Neural progenitor cell (in vitro differentiated cells): Measurements from ENCODE around the gene SMCHD1. TPM values are rescaled to one million over a fixed set of nuclear protein-coding genes. Genes with fewer than 3 reads are reported as not detected.
A peak's percentile ranks its signal among the peaks of the same experiment; 100 is the strongest.

Source experiments
- DNase-seq: peaks from one replicate; pipeline ENCODE4 v3.0.0-alpha.2; 2016; ENCODE audit warnings: low spot score
- H2AFZ ChIP-seq: fragments of 200-600 bp; sonication (generic); replicated peaks from 2 replicates; pipeline ENCODE4 v1.6.1; 2016; ENCODE audit warnings: antibody characterized with exemption
- H3F3A ChIP-seq: fragments of 200-600 bp; sonication (generic); 2 replicates; pipeline ENCODE4 v1.6.1; 2016; ENCODE audit warnings: antibody characterized with exemption, low read depth
- H3K27ac ChIP-seq: fragments of 200-600 bp; sonication (generic); 2 replicates; pipeline ENCODE4 v1.5.1; 2016; ENCODE audit warnings: mild to moderate bottlenecking
- H3K27me3 ChIP-seq: fragments of 200-600 bp; sonication (generic); 2 replicates; pipeline ENCODE4 v1.6.1; 2016; ENCODE audit warnings: mild to moderate bottlenecking, moderate library complexity
- H3K36me3 ChIP-seq: fragments of 200-600 bp; sonication (generic); 2 replicates; pipeline ENCODE4 v1.5.1; 2016
- H3K4me1 ChIP-seq: fragments of 200-600 bp; sonication (generic); 2 replicates; pipeline ENCODE4 v1.6.1; 2016; ENCODE audit warnings: mixed run types
- H3K4me2 ChIP-seq: fragments of 200-600 bp; sonication (generic); 2 replicates; pipeline ENCODE4 v1.6.1; 2016
- H3K4me3 ChIP-seq: fragments of 200-600 bp; sonication (generic); 2 replicates; pipeline ENCODE4 v1.5.1; 2016
- H3K79me2 ChIP-seq: fragments of 200-600 bp; sonication (generic); 2 replicates; pipeline ENCODE4 v1.6.1; 2016; ENCODE audit warnings: low read depth
- H3K9ac ChIP-seq: fragments of 200-600 bp; sonication (generic); 2 replicates; pipeline ENCODE4 v1.6.1; 2016
- H3K9me3 ChIP-seq: fragments of 200-600 bp; sonication (generic); 2 replicates; pipeline ENCODE4 v1.5.1; 2016; ENCODE audit warnings: low read depth
- H4K20me1 ChIP-seq: fragments of 200-600 bp; sonication (generic); 2 replicates; pipeline ENCODE4 v1.6.1; 2016; ENCODE audit warnings: low read depth
- H3K27ac Mint-ChIP-seq: 3 replicates; pipeline ENCODE4 v1.8.0; 2021; ENCODE audit warnings: mixed read lengths
- H3K27me3 Mint-ChIP-seq: 2 replicates; pipeline ENCODE4 v1.8.0; 2022; ENCODE audit warnings: low read depth, mild to moderate bottlenecking, inconsistent platforms, moderate library complexity, mixed read lengths; ENCODE audit not compliant: insufficient read depth
- H3K36me3 Mint-ChIP-seq: 3 replicates; pipeline ENCODE4 v1.8.0; 2021; ENCODE audit warnings: mixed read lengths
- H3K4me1 Mint-ChIP-seq: 3 replicates; pipeline ENCODE4 v1.8.0; 2021; ENCODE audit warnings: mixed read lengths
- H3K4me3 Mint-ChIP-seq: 3 replicates; pipeline ENCODE4 v1.8.0; 2021; ENCODE audit warnings: mild to moderate bottlenecking, moderate library complexity, mixed read lengths
- H3K9me3 Mint-ChIP-seq: 3 replicates; pipeline ENCODE4 v1.8.0; 2020; ENCODE audit warnings: mixed read lengths
- EZH2 ChIP-seq: fragments of 200-600 bp; sonication (generic); IDR thresholded peaks from 2 replicates; pipeline ENCODE4 v1.6.1; 2017; ENCODE audit warnings: antibody characterized with exemption, mild to moderate bottlenecking, moderate library complexity
- EZH2phosphoT487 ChIP-seq: fragments of 200-600 bp; sonication (generic); IDR thresholded peaks from 2 replicates; pipeline ENCODE4 v1.6.1; 2017; ENCODE audit warnings: antibody characterized with exemption
- total RNA-seq: library from RNA; depleted of rRNA; stranded (reverse); fragments of >200 nt; gene quantifications from 2 replicates; pipeline ENCODE4 v1.2.3, GENCODE V29; 2015; ENCODE audit warnings: low replicate concordance
- TF ChIP-seq, protein P1 (sequence below): fragments of 200-600 bp; sonication (generic); IDR thresholded peaks from 2 replicates; pipeline ENCODE4 v1.5.1; 2017; ENCODE audit warnings: antibody characterized with exemption, mild to moderate bottlenecking

Gene SMCHD1
- total RNA-seq, 1 donor from 2014 or later, result 127 TPM

DNA sequence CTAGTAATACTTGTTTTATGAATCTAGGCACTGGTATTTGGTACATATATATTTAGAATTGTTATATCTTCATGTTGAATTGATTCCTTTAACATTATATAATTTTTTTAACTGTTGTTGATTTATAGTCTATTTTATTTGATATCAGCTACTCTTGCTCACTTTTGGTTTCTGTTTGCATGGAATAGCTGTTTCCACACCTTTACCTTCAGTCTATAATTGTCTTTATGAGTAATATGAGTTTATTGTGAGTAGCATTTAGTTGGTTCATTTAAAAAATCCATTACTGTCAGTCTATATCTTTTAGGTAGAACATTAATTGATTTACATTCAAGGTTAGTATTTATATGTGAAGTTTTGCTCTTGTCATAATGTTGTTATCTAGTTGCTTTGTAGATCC is 58.6 kb downstream of the SMCHD1 start:
- Mint-ChIP-seq H3K4me3 (no peak overlapping the region), H3K27me3 (no peaks in the 10 kb centered on the region), H3K9me3 (peaks cover 2% of the 10 kb centered on the region), H3K27ac (no peak overlapping the region), H3K4me1 (peaks cover 9% of the 10 kb centered on the region), H3K36me3 (peaks cover 61% of the 10 kb centered on the region)
- peaks cover 10% of the 10 kb centered on the region for H4K20me1 ChIP-seq
- H3K79me2 ChIP-seq, result peaks cover 29% of the 10 kb centered on the region
- TF ChIP-seq EZH2phosphoT487 (no peak), EZH2 (no peak)
- TF ChIP-seq, protein P1, sequence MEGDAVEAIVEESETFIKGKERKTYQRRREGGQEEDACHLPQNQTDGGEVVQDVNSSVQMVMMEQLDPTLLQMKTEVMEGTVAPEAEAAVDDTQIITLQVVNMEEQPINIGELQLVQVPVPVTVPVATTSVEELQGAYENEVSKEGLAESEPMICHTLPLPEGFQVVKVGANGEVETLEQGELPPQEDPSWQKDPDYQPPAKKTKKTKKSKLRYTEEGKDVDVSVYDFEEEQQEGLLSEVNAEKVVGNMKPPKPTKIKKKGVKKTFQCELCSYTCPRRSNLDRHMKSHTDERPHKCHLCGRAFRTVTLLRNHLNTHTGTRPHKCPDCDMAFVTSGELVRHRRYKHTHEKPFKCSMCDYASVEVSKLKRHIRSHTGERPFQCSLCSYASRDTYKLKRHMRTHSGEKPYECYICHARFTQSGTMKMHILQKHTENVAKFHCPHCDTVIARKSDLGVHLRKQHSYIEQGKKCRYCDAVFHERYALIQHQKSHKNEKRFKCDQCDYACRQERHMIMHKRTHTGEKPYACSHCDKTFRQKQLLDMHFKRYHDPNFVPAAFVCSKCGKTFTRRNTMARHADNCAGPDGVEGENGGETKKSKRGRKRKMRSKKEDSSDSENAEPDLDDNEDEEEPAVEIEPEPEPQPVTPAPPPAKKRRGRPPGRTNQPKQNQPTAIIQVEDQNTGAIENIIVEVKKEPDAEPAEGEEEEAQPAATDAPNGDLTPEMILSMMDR, result no peak
- H3K36me3 ChIP-seq, result peaks cover 36% of the 10 kb centered on the region
- no peak overlapping the region for H3K27ac ChIP-seq
- H3F3A ChIP-seq, result no peaks in the 10 kb centered on the region
- no peak overlapping the region for H3K9ac ChIP-seq
- H3K4me2 ChIP-seq, result no peak overlapping the region
- peaks cover 11% of the 10 kb centered on the region for H3K4me1 ChIP-seq
- no peaks in the 10 kb centered on the region for H3K27me3 ChIP-seq
- no peak overlapping the region for H2AFZ ChIP-seq
- H3K4me3 ChIP-seq, result no peak overlapping the region
- H3K9me3 ChIP-seq, result no peaks in the 10 kb centered on the region
- no peak for DNase-seq

DNA sequence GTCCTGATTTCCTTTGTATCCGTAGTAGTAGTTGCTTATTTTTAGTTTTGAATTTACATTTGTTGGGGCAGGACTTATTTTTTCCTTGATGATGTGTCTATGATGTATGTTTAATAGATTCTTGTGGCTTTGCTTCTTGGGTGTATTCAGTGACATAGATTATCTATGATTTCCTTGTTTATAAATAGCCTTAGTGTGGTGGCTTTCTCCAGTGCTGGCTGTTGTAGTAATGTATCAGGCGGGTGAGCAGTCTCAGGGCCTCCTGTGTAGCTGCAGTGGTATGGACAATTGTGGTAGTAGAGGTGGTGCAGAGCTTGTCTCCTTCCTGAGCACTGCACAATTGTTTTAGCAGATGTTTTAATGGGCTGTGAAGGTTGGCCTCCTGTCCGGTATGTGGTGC is 60.5 kb downstream of the SMCHD1 start:
- Histone ChIP-seq H3K27me3 (no peaks in the 10 kb centered on the region), H4K20me1 (peaks cover 10% of the 10 kb centered on the region), H3K79me2 (peaks cover 29% of the 10 kb centered on the region), H3F3A (no peaks in the 10 kb centered on the region), H3K9ac (no peak overlapping the region), H2AFZ (no peak overlapping the region), H3K27ac (no peak overlapping the region), H3K4me2 (no peak overlapping the region), H3K9me3 (no peaks in the 10 kb centered on the region), H3K36me3 (peaks cover 36% of the 10 kb centered on the region), H3K4me1 (peaks cover 11% of the 10 kb centered on the region), H3K4me3 (no peak overlapping the region)
- no peaks in the 10 kb centered on the region for H3K27me3 Mint-ChIP-seq
- peaks cover 58% of the 10 kb centered on the region for H3K36me3 Mint-ChIP-seq
- no peak overlapping the region for H3K27ac Mint-ChIP-seq
- H3K4me1 Mint-ChIP-seq, result peaks cover 9% of the 10 kb centered on the region
- DNase-seq, result no peak
- peaks cover 2% of the 10 kb centered on the region for H3K9me3 Mint-ChIP-seq
- TF ChIP-seq EZH2phosphoT487, result no peak
- TF ChIP-seq, protein P1, result no peak
- TF ChIP-seq EZH2, result no peak
- no peak overlapping the region for H3K4me3 Mint-ChIP-seq

DNA sequence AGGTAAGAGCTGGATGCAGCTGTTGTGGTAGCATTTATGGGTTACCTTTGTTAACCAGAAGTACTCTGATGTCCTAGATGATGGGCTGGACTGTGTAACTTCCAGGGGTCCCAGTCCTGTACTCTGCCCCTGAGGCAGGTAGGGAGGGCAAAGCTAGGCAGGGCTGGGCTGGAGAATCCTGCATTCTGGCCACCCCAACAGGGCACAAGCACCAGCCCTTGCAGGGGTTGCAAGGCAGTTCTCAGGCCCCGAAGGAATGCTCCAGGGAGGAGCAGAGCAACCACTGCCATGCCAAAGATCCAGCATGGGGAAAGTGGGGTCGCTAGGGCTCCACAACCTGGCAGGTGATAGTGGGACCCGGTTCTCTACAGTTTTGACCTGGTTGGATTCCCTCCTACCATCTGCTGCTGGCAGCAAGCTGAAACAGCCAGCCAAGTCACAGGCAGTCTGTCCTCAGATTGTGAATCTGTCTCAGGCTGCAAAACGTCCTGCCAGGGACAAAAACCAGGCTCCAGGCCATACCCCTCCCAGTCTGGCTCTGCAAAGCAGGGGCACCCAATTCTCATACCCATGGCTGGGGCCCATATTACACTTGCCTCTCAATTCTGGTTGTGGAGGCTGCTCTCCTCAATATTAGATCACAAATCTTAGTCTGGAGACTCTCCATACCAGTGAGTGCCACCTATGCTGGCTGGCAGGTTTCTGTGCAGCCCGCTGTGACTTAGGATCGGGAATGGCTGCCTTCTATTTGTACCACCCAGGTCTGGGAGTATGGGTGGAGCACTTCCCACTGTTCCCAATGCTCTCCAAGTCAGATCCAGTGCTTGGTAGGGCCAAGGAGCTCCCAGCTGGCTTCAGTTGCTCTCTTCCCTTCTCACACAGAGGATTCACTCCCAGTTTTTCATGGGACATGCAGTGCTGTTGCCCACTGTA is 61.1 kb downstream of the SMCHD1 start:
- H3F3A ChIP-seq, result no peaks in the 10 kb centered on the region
- H3K9ac ChIP-seq, result no peak overlapping the region
- no peak overlapping the region for H2AFZ ChIP-seq
- H3K27me3 ChIP-seq, result no peaks in the 10 kb centered on the region
- no peak overlapping the region for H3K4me2 ChIP-seq
- peaks cover 10% of the 10 kb centered on the region for H4K20me1 ChIP-seq
- no peak for DNase-seq
- peaks cover 2% of the 10 kb centered on the region for H3K9me3 Mint-ChIP-seq
- TF ChIP-seq EZH2 (no peak), EZH2phosphoT487 (no peak)
- TF ChIP-seq, protein P1, result no peak
- H3K4me1 ChIP-seq, result peaks cover 11% of the 10 kb centered on the region
- H3K4me3 Mint-ChIP-seq, result no peak overlapping the region
- no peaks in the 10 kb centered on the region for H3K9me3 ChIP-seq
- peaks cover 29% of the 10 kb centered on the region for H3K79me2 ChIP-seq
- H3K27ac ChIP-seq, result no peak overlapping the region
- H3K36me3 Mint-ChIP-seq, result peaks cover 57% of the 10 kb centered on the region
- H3K36me3 ChIP-seq, result peaks cover 36% of the 10 kb centered on the region
- peak overlapping the region; percentile 51 for H3K27ac Mint-ChIP-seq
- H3K4me3 ChIP-seq, result no peak overlapping the region
- no peaks in the 10 kb centered on the region for H3K27me3 Mint-ChIP-seq
- H3K4me1 Mint-ChIP-seq, result peaks cover 9% of the 10 kb centered on the region
